ENCODE results near the gene KIF26A. TPM values are rescaled to one million over a fixed set of nuclear protein-coding genes. Genes with fewer than 3 reads are reported as not detected.
A peak's percentile ranks its signal among the peaks of the same experiment; 100 is the strongest.

KIF26A gene
- polyA plus RNA-seq, 1 of the 3 experiments (the other 2 are of a cell fraction), result 1.7 TPM

DNA sequence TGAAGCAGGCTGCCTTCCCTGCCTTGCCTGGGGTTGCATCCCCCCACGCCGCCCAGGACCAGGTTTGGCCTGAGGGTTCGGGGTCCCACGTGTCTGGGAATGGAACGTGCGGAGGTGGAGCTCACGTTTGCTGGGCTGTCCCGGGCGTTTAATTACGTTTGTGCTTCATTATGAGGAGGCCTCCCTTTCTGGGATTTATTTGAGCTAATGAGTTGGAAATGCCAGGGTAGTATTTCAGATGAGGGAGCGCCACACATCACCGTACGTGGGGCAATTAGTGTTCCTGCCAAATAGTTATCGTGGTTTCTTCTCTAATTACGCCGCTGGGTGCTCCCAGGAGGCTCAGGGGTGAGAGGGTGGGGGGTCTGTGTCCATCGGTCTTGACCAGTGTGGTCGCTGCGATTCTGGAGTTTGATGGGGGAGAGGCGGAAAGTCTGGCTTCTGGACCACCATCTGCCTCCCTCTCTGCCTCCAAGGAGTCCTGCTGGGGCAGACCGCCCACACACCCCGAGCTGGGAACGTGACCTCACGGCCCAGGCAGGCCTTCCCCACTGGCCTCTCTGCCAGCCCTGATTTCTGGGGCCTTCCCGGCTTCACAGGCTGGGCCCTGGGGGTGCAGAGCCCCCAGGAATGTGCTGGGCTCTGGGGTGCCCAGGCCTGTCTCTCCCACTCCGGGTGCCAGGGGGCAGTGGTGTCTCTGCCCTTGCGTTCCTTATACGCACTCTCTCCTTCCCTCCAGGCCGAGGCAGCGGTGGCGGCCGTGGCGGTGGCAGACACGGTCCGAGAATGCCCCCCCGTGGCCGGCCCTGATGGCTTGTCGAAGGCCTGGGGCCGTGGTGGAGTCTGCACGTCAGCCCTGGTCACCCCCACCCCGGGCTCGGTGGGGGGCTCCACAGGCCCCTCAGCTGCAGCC, 18.9 kb downstream of the KIF26A start:
- Histone ChIP-seq H3K79me2 (ENCODE audit: insufficient read depth) (no peaks in the 10 kb centered on the region), H3K4me3 (ENCODE audit: low read depth in 2 of 2, low read length in 1 of 2) (no peak overlapping the region), H3F3A (replicated peaks; ENCODE audit: insufficient read depth) (no peaks in the 10 kb centered on the region), H3K27me3 (ENCODE audit: insufficient read depth) (no peaks in the 10 kb centered on the region), H3K9me2 (no peaks in the 10 kb centered on the region), H3K9me3 (no peaks in the 10 kb centered on the region), H3K27ac (ENCODE audit: low read depth in 2 of 2, low read length in 1 of 2) (peak overlapping the region in 1 of 2 experiments; percentile 96; a peak in 2 of 4 replicates), H3K9ac (no peak overlapping the region), H4K20me1 (ENCODE audit: insufficient read depth) (no peaks in the 10 kb centered on the region), H3K4me2 (no peak overlapping the region), H2AFZ (ENCODE audit: low read depth) (no peak overlapping the region), H3K36me3 (replicated peaks in 1 of 2; ENCODE audit: control insufficient read depth in 1 of 2, insufficient read depth in 2 of 2, low read length in 1 of 2) (no peaks in the 10 kb centered on the region), H3K4me1 (ENCODE audit: control insufficient read depth in 1 of 2, insufficient read depth in 2 of 2, low read depth in 1 of 2, low read length in 1 of 2) (peaks cover 0 to 92% of the 10 kb centered on the region in 2 experiments; a peak in 1 of 4 replicates)
- TF ChIP-seq GABPA (IDR thresholded peaks at IDR 0.05; ENCODE audit: low read depth) (no peak), ELF1 (IDR thresholded peaks at IDR 0.05) (no peak), RAD21 (IDR thresholded peaks at IDR 0.05; ENCODE audit: low read length) (peak; percentile 50), SMC3 (IDR thresholded peaks at IDR 0.05; ENCODE audit: low read depth, low read length) (peak; percentile 33; the same call in 1 of the 2 replicates)
- TF ChIP-seq, protein P1, sequence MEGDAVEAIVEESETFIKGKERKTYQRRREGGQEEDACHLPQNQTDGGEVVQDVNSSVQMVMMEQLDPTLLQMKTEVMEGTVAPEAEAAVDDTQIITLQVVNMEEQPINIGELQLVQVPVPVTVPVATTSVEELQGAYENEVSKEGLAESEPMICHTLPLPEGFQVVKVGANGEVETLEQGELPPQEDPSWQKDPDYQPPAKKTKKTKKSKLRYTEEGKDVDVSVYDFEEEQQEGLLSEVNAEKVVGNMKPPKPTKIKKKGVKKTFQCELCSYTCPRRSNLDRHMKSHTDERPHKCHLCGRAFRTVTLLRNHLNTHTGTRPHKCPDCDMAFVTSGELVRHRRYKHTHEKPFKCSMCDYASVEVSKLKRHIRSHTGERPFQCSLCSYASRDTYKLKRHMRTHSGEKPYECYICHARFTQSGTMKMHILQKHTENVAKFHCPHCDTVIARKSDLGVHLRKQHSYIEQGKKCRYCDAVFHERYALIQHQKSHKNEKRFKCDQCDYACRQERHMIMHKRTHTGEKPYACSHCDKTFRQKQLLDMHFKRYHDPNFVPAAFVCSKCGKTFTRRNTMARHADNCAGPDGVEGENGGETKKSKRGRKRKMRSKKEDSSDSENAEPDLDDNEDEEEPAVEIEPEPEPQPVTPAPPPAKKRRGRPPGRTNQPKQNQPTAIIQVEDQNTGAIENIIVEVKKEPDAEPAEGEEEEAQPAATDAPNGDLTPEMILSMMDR (IDR thresholded peaks at IDR 0.05), result peak; percentile 16
- TF ChIP-seq, protein P2, sequence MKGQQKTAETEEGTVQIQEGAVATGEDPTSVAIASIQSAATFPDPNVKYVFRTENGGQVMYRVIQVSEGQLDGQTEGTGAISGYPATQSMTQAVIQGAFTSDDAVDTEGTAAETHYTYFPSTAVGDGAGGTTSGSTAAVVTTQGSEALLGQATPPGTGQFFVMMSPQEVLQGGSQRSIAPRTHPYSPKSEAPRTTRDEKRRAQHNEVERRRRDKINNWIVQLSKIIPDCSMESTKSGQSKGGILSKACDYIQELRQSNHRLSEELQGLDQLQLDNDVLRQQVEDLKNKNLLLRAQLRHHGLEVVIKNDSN (IDR thresholded peaks at IDR 0.05; ENCODE audit: borderline replicate concordance, low read depth), result no peak
- WGBS (ENCODE audit: low lambda C conversion rate), result 88% methylated on average over 20 of the region's 42 CpGs
- DNase-seq, result peak; percentile 81
- ChIA-PET CTCF (interaction anchor here (0.6 to 3.1 kb wide), 19 partner anchors 8 to 432 kb away, joined by 3 to 23 read pairs (median 4); no protein-coding TSS in a partner anchor), POLR2A (no interaction called here)

- 72% methylated on average over 37 of the region's 51 CpGs for WGBS (ENCODE audit: low lambda C conversion rate)
- no peak overlapping the region for H3K4me3 ChIP-seq (ENCODE audit: low read depth in 2 of 2, low read length in 1 of 2)
- CTCF ChIA-PET, result interaction anchor here (0.6 to 3.1 kb wide), 15 partner anchors 9 to 405 kb away, joined by 3 to 23 read pairs (median 7); no protein-coding TSS in a partner anchor
These were observed 20.7 kb downstream of the KIF26A start for GRCh38 chr14:104158827-104159798.

More at GRCh38 chr14:104158827-104159798, 20.7 kb downstream of the KIF26A start:
- DNase-seq, result peak; percentile 95
- peaks cover 0 to 75% of the 10 kb centered on the region in 2 experiments; a peak in 1 of 4 replicates for H3K4me1 ChIP-seq (ENCODE audit: control insufficient read depth in 1 of 2, insufficient read depth in 2 of 2, low read depth in 1 of 2, low read length in 1 of 2)
- no peaks in the 10 kb centered on the region for H3K27me3 ChIP-seq (ENCODE audit: insufficient read depth)
- no peaks in the 10 kb centered on the region for H3K36me3 ChIP-seq (replicated peaks in 1 of 2; ENCODE audit: control insufficient read depth in 1 of 2, insufficient read depth in 2 of 2, low read length in 1 of 2)
- no peaks in the 10 kb centered on the region for H3K9me2 ChIP-seq
- H2AFZ ChIP-seq (ENCODE audit: low read depth), result no peak overlapping the region
- H3K9ac ChIP-seq, result no peak overlapping the region
- POLR2A ChIA-PET, result interaction anchor here (1.0 to 1.7 kb wide), 5 partner anchors 9 to 405 kb away, joined by 3 to 8 read pairs (median 4); no protein-coding TSS in a partner anchor
- peak in 1 of 2 experiments; percentile 91; a peak in 2 of 4 replicates for TF ChIP-seq EP300 (IDR thresholded peaks at IDR 0.05; ENCODE audit: borderline replicate concordance in 1 of 2, low read depth in 1 of 2, low read length in 1 of 2)
- TF ChIP-seq FOSL2 (IDR thresholded peaks at IDR 0.05; ENCODE audit: borderline replicate concordance, low read depth), result no peak
- TF ChIP-seq, protein P2 (IDR thresholded peaks at IDR 0.05; ENCODE audit: borderline replicate concordance, low read depth), result peak; percentile 65; the same call in 1 of the 2 replicates
- no peak for TF ChIP-seq TCF12 (IDR thresholded peaks at IDR 0.05)
- peak; percentile 100 for TF ChIP-seq GATA2 (CRISPR knock-in tag; IDR thresholded peaks at IDR 0.05)
- TF ChIP-seq CHD2 (IDR thresholded peaks at IDR 0.05; ENCODE audit: low read length, partially characterized antibody), result peak; percentile 74
- peak; percentile 96 for TF ChIP-seq FOXJ3 (CRISPR knock-in tag; IDR thresholded peaks at IDR 0.05)
- peak; percentile 86; the same call in 1 of the 2 replicates for TF ChIP-seq RCOR1 (IDR thresholded peaks at IDR 0.05; ENCODE audit: low read length)
- peak; percentile 18; the same call in 1 of the 2 replicates for TF ChIP-seq RAD21 (IDR thresholded peaks at IDR 0.05; ENCODE audit: low read length)
- peak; percentile 90 for TF ChIP-seq MXI1 (IDR thresholded peaks at IDR 0.05; ENCODE audit: low read depth, low read length)
- no peak overlapping the region for H3K4me2 ChIP-seq
- H3K79me2 ChIP-seq (ENCODE audit: insufficient read depth), result no peaks in the 10 kb centered on the region
- H4K20me1 ChIP-seq (ENCODE audit: insufficient read depth), result no peaks in the 10 kb centered on the region
- no peaks in the 10 kb centered on the region for H3K9me3 ChIP-seq
- H3F3A ChIP-seq (replicated peaks; ENCODE audit: insufficient read depth), result no peaks in the 10 kb centered on the region
- peak overlapping the region in 1 of 2 experiments; percentile 96; a peak in 2 of 4 replicates for H3K27ac ChIP-seq (ENCODE audit: low read depth in 2 of 2, low read length in 1 of 2)

Measured in SK-N-SH (cell line).